ENCODE measurements around the gene PGA4. TPM values are rescaled to one million over a fixed set of nuclear protein-coding genes. Genes with fewer than 3 reads are reported as not detected.
"Not testable (repeated sequence)": the region's sequence is repeated elsewhere in the genome, so short reads cannot be mapped to it uniquely, and the experiment has no call there.

The PGA4 gene
- total RNA-seq (2014; rRNA removed; shearing (Covaris generic); ENCODE audit: low replicate concordance) = not detected in 2 replicates

- not testable (repeated sequence) for DNase-seq, H3K4me3 ChIP-seq, H3K9me3 ChIP-seq, H3K27me3 ChIP-seq, H3K36me3 ChIP-seq
Observed at GRCh38 chr11:61222047-61222446, at the start of gene PGA4. TSS of gene PGA4 (plus strand) at chr11:61222347. CDS start at chr11:61222401, 54 bp downstream.

- Histone ChIP-seq H3K27me3 (peaks cover 3% of the 10 kb centered on the region), H3K9me3 (no peaks in the 10 kb centered on the region), H3K36me3 (no peaks in the 10 kb centered on the region), H3K4me3 (no peak overlapping the region)
- DNase-seq = no peak
Observed at GRCh38 chr11:61172356-61172755, 49.8 kb upstream of the PGA4 start.

GRCh38 chr11:61172888-61173287 is 49.3 kb upstream of the PGA4 start:
- no peak for DNase-seq
- H3K4me3 ChIP-seq = no peak overlapping the region
- H3K27me3 ChIP-seq = peaks cover 3% of the 10 kb centered on the region
- no peaks in the 10 kb centered on the region for H3K36me3 ChIP-seq
- H3K9me3 ChIP-seq = no peaks in the 10 kb centered on the region

- DNase-seq = no peak
- Histone ChIP-seq H3K27me3 (peaks cover 3% of the 10 kb centered on the region), H3K36me3 (no peaks in the 10 kb centered on the region), H3K9me3 (no peaks in the 10 kb centered on the region), H3K4me3 (no peak overlapping the region)
Observed at GRCh38 chr11:61173456-61173855, 48.7 kb upstream of the PGA4 start.

- H3K36me3 ChIP-seq = no peaks in the 10 kb centered on the region
- no peaks in the 10 kb centered on the region for H3K9me3 ChIP-seq
- peaks cover 3% of the 10 kb centered on the region for H3K27me3 ChIP-seq
- DNase-seq = no peak
- H3K4me3 ChIP-seq = no peak overlapping the region
Observed at GRCh38 chr11:61174273-61174672, 47.9 kb upstream of the PGA4 start.

- Histone ChIP-seq H3K9me3 (no peaks in the 10 kb centered on the region), H3K27me3 (peaks cover 3% of the 10 kb centered on the region), H3K36me3 (no peaks in the 10 kb centered on the region), H3K4me3 (no peak overlapping the region)
- no peak for DNase-seq
Observed at GRCh38 chr11:61174949-61175348, 47.2 kb upstream of the PGA4 start.

- no peak for DNase-seq
- H3K9me3 ChIP-seq = no peaks in the 10 kb centered on the region
- peaks cover 3% of the 10 kb centered on the region for H3K27me3 ChIP-seq
- H3K36me3 ChIP-seq = no peaks in the 10 kb centered on the region
- H3K4me3 ChIP-seq = no peak overlapping the region
Observed at GRCh38 chr11:61176446-61176845, 45.7 kb upstream of the PGA4 start.

GRCh38 chr11:61180205-61180604 is 41.9 kb upstream of the PGA4 start:
- H3K36me3 ChIP-seq, H3K9me3 ChIP-seq, H3K4me3 ChIP-seq, H3K27me3 ChIP-seq, DNase-seq: not testable (repeated sequence)

- H3K36me3 ChIP-seq = no peaks in the 10 kb centered on the region
- no peak overlapping the region for H3K4me3 ChIP-seq
- no peaks in the 10 kb centered on the region; the same call in 1 of the 2 replicates for H3K27me3 ChIP-seq
- DNase-seq = no peak
- H3K9me3 ChIP-seq = no peaks in the 10 kb centered on the region
Observed at GRCh38 chr11:61181489-61181888, 40.7 kb upstream of the PGA4 start.

GRCh38 chr11:61183645-61184044 is 38.5 kb upstream of the PGA4 start:
- no peaks in the 10 kb centered on the region for H3K36me3 ChIP-seq
- no peak for DNase-seq
- no peaks in the 10 kb centered on the region for H3K9me3 ChIP-seq
- no peaks in the 10 kb centered on the region; the same call in 1 of the 2 replicates for H3K27me3 ChIP-seq
- no peak overlapping the region for H3K4me3 ChIP-seq

GRCh38 chr11:61186504-61186903 is 35.6 kb upstream of the PGA4 start:
- Histone ChIP-seq H3K36me3 (no peaks in the 10 kb centered on the region), H3K9me3 (no peaks in the 10 kb centered on the region), H3K27me3 (no peaks in the 10 kb centered on the region), H3K4me3 (no peak overlapping the region)
- no peak for DNase-seq

GRCh38 chr11:61187505-61188130 is 34.5 kb upstream of the PGA4 start:
- no peaks in the 10 kb centered on the region for H3K9me3 ChIP-seq

GRCh38 chr11:61189933-61190332 is 32.2 kb upstream of the PGA4 start:
- no peaks in the 10 kb centered on the region for H3K9me3 ChIP-seq
- H3K4me3 ChIP-seq = no peak overlapping the region
- H3K36me3 ChIP-seq = no peaks in the 10 kb centered on the region
- H3K27me3 ChIP-seq = no peaks in the 10 kb centered on the region
- no peak for DNase-seq

More at GRCh38 chr11:61187505-61188130, 34.5 kb upstream of the PGA4 start:
- Histone ChIP-seq H3K36me3 (no peaks in the 10 kb centered on the region), H3K4me3 (no peak overlapping the region), H3K27me3 (no peaks in the 10 kb centered on the region)
- DNase-seq = peak; percentile 59

GRCh38 chr11:61193596-61193995 is 28.6 kb upstream of the PGA4 start:
- Histone ChIP-seq H3K4me3 (no peak overlapping the region), H3K27me3 (no peaks in the 10 kb centered on the region), H3K36me3 (no peaks in the 10 kb centered on the region), H3K9me3 (no peaks in the 10 kb centered on the region)
- no peak for DNase-seq

- no peak overlapping the region for H3K4me3 ChIP-seq
- DNase-seq = no peak
Observed at GRCh38 chr11:61194169-61194671, 27.9 kb upstream of the PGA4 start.

GRCh38 chr11:61194981-61195695 is 27.0 kb upstream of the PGA4 start:
- no peaks in the 10 kb centered on the region for H3K36me3 ChIP-seq
- no peaks in the 10 kb centered on the region for H3K9me3 ChIP-seq
- no peaks in the 10 kb centered on the region for H3K27me3 ChIP-seq
- H3K4me3 ChIP-seq = no peak overlapping the region
- no peak for DNase-seq

More at GRCh38 chr11:61194169-61194671, 27.9 kb upstream of the PGA4 start:
- Histone ChIP-seq H3K9me3 (no peaks in the 10 kb centered on the region), H3K36me3 (no peaks in the 10 kb centered on the region), H3K27me3 (no peaks in the 10 kb centered on the region)

GRCh38 chr11:61195719-61196118 is 26.4 kb upstream of the PGA4 start:
- no peak overlapping the region for H3K4me3 ChIP-seq
- H3K9me3 ChIP-seq = no peaks in the 10 kb centered on the region
- H3K36me3 ChIP-seq = no peaks in the 10 kb centered on the region
- no peak for DNase-seq
- no peaks in the 10 kb centered on the region for H3K27me3 ChIP-seq

- H3K36me3 ChIP-seq = no peaks in the 10 kb centered on the region
- no peaks in the 10 kb centered on the region for H3K27me3 ChIP-seq
- H3K9me3 ChIP-seq = no peaks in the 10 kb centered on the region
- no peak overlapping the region for H3K4me3 ChIP-seq
- DNase-seq = no peak
Observed at GRCh38 chr11:61198361-61198760, 23.8 kb upstream of the PGA4 start.

Measured in MG63 (cell line).